Spleen (tissue), 7 donors: ENCODE results near the gene SPTAN1.

Experiments used
- CTCF ChIP-seq, 11 experiments: fragments of 200-600 bp in 7 of 11; fragments of 450-650 bp in 4 of 11; sonication (generic) in 4 of 11; IDR thresholded peaks in 8 of 11; conservative IDR thresholded peaks in 3 of 11; 1 replicate in 7 of 11; 2 replicates in 4 of 11; pipeline versions ENCODE4 v1.4.0 to v1.8.0; 2016 to 2021; ENCODE audit warnings: antibody characterized with exemption in 11 of 11, inconsistent platforms in 4 of 11, mild to moderate bottlenecking in 1 of 11
- POLR2A ChIP-seq, 3 donors: fragments of 450-650 bp; IDR thresholded peaks; one replicate each; pipeline ENCODE4 v1.5.1; 2017; ENCODE audit warnings: antibody characterized with exemption in 3 of 3, mild to moderate bottlenecking in 1 of 3
- donor health status: DM: no; HTN: no; CAD: no; lungs with moderate emphysema.
- donor health status: DM: no; HTN: no; CAD: no.
- donor health status: DM: no; HTN: no; CAD: no.

GRCh38 chr9:128552744-128553440, 505 bp downstream of the SPTAN1 start:
- TF ChIP-seq CTCF (IDR thresholded peaks at IDR 0.05 in 8 of 11, conservative IDR thresholded peaks at IDR 0.05 in 3 of 11) (no peak), POLR2A (IDR thresholded peaks at IDR 0.05) (no peak)
